HG03432 (cell line): ENCODE measurements around the gene CD28.
"Not testable (repeated sequence)": the region's sequence is repeated elsewhere in the genome, so short reads cannot be mapped to it uniquely, and the experiment has no call there.

Experiments
- ATAC-seq: cut with Tn5 transposase; IDR thresholded peaks from one replicate; pipeline ENCODE4 v1.9.1; 2021; ENCODE audit warnings: mild to moderate bottlenecking, moderate library complexity; ENCODE audit not compliant: unreplicated experiment

CD28 gene

DNA sequence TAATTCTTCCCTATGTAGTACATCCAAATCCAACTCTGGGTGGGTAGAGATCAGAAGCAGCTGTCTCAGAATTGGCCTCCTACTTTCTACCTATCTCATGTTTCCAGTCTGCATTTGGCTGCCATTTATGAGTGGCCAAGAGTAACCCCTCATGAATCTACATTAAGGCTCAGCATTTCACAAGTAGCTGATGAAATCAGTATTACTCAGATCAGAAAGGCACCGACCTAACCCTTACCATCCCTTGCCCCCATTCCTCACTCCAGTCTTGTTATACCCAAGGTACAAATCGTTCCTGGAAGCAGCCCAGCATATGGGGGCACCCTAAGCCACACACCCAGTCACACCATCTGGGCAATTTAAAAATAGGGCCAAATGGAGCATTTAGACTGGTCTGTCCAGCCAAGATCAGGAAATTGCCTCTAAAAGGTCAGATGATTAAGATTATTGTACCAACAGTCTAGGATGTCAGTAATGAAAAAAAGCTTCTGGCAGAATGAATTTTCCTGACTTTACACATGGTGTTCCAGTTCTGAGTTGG lies 37.1 kb downstream of the CD28 start:
- no peak for ATAC-seq

DNA sequence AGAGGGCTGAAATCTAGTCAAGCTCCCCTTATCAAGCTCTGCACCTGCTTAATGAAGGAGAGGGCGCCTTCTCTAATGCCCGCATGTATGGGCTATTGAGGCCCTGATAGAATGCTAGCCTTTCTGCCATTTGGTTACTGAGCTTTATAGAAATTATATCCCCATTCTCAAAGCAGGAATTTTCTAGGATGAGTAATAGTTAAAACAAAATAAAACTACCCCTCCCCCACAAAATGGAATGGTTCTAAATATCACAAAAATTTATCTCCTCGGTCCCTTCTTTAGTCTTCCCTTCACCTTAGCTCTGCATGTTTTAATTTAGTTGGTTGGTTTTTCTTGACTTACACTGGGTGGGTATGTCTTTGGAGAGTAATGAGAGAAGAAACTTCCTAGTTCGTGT lies 37.7 kb downstream of the CD28 start:
- no peak for ATAC-seq

DNA sequence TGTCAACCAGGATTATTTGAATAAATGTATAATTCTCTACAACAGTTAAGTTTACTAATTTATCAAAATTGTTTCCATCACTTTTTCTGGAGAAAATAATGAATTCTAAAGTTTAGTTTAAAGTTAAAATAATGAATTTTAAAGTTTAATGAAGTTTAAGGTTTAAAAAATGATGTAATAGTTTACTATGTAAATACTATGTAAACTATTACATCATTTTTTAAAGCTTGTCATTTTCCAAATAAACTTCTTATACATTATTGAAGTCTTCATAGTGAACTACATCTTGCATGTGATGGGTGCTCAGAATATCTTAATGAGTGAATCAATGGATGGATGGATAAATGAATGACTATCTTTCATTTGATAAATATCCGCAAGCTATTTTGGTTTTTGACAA lies 38.8 kb downstream of the CD28 start:
- ATAC-seq, result no peak

DNA sequence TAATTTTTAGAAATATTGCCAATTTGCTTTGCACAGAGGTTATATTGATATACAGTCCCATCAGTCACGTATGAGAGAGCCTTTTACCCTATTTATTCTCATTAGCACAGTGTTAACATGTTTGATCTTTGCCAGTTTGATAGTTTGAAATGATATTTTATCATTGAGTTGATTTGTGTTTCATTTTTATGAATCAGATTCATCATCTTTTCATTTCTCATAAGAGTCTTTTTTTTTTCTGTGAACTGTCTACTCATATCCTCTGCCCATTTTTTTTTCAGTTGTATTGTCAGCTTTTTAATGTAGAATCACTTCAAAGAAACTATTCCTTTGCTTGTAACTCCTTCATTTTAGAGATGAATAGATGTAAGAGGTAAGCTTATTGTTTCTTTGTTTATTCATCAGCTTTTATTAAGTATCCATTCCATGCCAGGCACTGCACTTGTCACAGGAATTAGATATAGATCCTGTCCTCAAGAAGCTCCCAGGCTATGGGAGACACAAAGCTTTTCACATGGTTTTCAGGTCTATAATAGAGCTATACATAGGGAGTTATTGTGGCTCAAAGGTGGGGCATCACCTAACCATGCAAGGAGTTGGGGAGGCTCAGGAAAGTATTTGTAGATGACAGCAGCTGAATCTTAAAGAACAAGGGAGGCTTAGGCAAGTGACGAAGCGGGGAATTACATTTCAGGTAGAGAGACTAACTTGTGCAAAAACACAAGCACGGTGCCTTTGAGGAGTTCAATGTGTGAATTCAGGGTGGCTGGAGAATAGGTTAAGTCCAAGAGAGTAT lies 42.1 kb downstream of the CD28 start:
- no peak for ATAC-seq

DNA sequence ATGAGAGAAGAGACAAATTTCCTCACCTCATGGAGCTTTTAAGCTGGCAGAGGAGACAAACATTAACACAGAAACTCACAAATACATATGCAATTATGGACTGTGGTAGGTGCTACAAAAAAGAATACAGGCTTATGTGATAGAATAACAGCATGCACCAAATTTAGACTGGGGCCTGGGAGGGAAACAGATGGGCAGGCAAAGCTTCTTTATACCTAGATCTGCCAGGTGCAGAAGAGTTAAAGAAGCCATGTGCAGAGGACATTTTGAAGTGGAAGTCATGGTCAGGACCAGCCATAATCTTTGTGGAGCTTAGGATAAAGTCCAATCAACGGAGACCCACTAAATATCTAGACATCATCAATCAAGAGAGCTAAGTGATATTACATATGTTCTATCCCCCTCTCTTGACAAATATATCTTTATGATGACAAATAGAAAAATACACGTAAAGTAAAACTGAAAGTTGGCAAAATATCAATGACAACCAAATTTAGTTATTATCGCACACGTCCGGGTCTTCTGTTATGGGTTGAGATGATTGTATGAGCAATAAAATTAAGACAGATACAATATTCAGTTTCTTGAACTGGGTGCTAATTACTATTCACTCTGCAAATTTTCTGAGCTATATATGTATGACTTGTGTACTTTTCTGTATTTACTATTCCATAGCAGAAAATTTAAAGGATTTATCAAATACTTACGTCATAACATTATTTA lies 44.1 kb downstream of the CD28 start:
- no peak for ATAC-seq

DNA sequence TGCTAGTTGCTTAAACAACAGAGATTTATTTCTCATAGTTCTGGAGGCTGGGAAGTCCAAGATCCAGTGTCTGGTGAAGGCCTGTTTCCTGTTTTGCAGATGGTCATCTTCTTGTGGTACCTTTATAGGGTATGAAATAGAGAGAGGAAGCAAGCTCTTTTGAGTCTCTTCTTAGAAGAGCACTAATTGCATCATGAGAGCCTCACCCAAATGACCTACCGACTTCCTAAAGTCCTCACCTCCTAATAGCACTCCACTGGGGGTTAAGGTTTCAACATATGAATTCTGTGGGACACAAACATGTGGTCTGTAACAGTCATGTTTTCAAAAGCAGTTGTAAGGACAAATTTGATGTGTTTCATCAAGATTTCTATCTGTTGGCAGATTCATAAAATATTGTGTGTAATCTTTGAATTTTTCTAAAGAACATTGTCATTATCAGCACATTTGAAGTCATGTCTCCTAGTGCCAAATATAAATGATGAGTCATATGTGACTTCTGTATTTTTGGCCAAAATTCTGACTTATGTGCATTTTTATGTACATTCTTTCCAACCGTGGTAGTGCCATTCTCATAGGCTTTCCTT lies 45.3 kb downstream of the CD28 start:
- ATAC-seq, result no peak

DNA sequence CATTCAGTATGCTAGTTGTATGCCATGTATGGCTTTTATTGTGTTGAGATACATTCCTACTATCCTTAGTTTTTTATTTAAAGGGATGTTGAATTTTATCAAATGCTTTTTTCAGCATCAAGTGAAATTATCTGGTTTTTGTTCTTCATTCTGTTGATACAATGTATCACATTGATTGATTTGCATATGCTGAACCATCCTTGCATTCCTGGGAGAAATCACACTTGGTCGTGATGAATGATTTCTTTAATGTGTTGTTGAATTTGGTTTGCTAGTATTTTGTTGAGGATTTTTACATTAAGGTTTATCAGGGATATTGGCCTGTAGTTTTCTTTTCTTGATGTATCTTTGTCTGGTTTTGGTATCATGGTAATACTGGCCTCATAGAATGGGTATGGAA lies 49.7 kb downstream of the CD28 start:
- no peak for ATAC-seq

DNA sequence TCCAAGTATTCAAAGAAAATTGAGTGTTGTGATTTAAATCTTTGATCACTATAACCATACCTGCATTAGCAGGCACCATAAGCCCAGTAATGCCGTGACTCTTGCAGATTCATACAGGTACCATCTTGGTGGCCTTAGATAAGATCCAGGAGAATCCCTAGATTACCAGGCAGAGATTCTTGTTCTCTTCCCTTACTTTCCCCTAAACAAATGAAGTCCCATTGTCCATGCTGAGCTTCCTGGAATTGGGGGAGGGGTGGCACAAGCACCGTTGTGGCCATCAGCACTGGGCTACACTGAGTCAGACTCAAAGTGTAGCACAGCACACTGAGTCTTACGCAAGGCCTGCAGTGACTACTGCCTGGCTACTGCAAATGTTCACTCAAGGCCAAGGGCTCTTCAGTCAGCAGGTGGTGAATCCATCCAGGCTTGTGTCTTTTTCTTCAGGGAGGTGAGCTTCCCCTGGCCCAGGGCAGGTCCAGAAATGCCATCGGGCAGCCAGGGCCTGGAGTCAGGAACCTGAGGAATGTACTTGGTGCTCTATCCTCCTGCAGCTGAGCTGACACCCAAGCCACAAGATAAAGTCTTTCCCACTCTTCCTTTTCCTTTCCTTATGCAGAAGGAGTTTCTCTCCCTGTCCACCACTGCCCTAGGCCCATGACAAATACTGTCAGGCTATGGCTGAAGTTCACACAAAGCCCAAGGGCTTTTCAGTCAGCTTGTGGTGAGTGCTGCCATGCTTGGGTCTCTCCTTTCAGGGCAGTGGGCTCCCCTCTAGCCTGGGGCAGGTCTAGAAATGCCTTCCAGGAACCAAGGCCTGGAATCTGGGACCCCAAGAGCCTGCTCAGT lies 52.6 kb downstream of the CD28 start:
- no peak for ATAC-seq

DNA sequence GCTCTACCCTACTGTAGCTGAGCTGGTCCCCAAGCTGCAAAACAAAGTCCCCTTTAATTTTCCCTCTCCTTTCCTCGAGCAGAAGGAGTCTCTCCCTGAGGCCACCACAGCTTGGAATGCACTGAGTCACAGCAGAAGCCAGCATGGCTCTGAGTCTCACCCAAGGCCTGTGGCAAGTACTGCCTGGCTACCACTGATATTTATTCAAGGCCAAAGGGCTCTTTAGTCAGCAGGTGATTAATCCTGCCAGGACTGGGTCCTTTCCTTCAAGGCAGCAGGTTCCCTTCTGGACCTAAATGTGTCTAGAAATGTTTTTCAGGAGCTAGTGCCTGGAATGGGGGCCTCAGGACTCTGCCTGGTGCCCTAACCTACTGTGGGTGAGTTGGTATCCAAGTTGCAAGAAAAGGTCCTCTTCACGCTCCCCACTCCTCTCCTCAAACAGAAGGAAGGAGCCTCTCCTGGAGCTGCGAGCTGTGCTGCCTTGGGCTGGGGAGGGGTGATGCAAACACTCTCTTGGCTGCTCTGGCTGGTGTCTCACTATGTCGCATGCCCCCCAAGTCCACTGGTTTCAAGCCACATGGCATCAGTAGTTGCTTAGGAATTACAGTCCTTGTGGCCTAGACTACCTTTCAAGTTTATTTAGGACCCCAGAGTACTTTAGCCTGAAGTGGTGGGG lies 53.4 kb downstream of the CD28 start:
- ATAC-seq, result no peak

DNA sequence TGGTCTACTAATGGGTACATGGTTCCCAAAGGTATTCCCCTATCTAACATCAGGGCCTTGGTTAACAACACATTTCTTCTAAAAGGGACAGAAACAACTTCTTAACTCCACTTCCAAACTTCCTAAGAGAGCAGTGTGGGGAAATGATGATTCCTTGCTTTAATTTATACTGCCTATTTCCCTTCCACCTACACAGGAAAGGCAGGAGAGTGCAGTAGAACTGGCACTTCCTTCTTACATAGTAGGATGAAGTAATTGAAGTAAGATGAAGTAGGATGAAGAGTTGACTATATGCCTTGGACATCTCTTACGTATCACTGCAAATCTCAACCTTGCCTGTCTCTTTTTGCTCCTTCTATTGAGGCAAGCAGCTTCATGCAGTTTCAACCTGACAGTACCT lies 54.7 kb downstream of the CD28 start:
- no peak for ATAC-seq

DNA sequence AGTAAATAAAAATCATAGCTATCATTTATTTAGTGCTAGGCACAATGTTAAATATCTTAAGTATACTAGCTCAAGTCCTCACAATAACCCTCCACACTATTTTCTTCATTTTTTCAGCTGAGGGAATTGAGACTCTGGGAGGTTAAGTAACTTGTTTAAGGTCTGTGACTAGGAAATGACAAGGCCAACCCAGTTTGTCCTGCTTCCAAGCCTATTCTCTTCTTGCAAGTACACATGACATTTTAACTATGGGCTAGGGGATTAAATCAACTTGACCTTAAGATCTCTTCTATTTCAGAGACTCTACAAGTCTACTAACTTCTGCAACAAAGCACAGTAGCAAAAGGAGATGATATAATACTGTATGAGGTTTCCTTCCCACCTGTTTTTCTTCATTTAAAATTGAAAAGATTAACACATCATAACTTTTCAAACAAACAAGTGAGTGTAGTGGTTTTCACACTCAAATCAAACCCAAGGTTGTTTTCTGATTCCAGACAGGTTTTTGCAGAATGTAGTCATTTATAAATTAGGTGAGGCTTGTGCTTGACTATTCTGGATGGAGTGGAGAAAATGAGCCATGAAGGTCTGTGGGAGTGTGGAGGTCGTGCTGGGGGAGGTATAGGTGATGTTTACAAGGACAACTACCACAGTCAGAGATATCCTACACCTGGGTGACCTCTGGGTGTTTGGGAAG lies 57.0 kb downstream of the CD28 start:
- no peak for ATAC-seq

DNA sequence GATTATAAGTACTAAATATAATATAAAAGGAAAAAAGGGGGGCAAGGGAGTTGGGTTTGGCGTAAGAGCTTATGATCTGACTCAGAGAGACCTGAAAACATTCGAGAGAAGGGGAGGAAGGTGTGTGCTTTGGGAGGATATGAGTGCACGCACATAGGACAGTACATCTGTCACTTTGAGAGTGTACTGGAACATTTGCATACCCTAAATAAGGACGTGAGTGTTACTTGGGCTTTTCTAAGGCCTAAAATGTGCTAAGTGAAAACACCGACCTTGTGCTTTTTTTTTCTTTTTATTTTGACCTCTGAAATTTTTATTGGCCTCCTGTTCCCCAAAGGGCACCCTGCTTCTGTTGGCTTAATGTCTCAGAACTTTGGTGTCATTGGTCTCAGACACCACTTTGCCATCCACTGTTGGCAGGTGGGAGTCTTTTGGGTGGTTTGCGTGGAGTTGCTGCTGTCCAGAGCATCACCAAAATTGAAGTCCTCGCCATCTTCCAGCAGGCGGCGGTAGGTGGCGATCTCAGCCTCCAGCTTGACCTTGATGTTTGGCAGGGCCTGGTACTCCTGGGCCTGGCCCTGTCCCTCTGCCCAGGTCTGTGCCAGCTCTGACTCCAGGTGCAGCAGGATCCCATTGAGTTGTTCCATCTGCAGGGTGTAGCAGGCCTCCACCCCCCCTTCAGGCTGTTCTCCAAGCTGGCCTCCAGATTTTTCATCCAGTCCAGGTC lies 57.7 kb downstream of the CD28 start:
- ATAC-seq, result no peak

DNA sequence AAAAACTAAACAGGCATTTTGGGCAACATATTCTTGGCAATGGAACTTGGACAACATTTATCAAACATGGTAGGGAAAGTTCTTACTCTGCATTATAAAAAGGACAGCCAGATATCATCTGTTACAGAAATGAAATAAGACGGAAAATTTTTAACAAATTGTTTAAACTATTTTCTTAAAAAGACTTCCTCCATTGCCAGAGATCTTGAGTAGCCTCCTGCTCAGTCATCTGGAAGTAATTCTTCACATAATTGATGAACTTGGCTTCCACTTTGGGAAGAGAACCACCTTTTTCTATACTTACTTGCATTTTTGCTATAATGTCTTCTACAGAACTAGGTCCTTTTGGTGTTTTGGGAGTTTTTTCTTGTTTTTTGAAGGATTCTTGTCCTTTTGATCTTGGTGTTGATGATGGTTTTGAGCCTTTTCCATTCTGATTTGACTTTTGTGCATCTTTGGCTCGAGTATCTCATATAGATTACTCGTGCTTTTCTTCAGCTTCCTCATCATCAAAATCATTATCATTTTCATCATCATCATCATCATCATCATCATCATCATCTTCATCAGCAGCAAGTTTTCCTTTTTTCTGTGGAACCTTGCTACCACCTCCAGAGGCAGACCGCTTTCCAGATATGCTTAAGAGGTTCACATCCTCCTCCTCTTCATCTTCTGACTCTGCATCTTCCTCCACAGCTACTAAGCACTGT lies 66.2 kb downstream of the CD28 start:
- no peak for ATAC-seq

DNA sequence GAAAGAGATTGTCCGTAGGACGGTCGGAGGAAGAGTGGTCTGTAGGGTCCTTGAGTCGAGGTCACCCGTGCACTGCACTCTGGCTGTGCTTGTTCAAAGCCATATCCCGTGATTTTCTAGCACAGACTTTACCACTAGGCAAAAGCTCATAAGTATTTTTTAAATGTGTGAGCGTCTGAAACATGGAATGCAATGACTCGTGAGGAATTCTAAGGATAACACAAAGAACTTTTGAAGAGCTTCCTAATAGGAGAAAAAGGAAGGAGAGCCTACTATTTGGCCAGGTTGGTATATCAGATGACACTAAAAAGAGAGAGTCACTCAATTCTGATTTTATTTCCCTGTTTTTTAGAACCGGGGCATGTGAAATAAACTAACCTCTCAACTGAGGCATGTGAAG lies 68.3 kb downstream of the CD28 start:
- ATAC-seq, result no peak

DNA sequence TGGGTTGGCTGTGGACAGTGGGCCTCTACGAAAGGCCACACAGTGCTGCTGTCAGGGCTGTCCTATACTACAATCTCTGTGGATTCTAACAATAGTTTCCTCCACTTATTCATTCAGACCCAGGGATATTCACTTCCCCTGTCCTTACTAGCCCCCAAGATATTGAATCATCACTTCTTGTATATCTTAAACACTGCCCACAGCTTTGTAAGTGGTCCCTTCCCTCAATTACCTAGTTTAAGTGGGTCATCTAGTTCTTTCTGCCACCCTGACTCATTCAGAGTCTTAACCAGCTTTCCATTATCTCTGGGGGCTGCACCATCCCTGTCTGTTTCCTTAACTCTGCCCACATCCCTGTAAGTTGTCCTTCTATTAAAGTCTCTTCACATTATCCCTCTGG lies 69.2 kb downstream of the CD28 start:
- ATAC-seq, result no peak

DNA sequence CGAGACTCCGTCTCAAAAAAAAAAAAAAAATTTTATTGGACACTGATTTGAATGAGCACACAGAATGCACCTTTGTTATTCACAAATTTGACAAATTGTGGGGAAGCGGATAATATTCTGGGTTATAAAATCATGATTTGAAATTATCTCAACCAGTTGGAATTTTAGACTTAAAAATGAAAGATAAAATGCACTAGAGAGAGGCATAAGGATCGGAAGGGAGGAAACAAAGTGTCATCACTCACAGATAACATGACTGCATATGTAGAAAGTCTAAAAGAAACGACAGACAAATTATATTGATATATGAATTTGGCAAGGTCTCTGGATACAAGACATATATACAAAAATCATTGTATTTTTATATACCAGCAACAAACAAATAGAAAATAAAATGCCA lies 70.6 kb downstream of the CD28 start:
- no peak for ATAC-seq

DNA sequence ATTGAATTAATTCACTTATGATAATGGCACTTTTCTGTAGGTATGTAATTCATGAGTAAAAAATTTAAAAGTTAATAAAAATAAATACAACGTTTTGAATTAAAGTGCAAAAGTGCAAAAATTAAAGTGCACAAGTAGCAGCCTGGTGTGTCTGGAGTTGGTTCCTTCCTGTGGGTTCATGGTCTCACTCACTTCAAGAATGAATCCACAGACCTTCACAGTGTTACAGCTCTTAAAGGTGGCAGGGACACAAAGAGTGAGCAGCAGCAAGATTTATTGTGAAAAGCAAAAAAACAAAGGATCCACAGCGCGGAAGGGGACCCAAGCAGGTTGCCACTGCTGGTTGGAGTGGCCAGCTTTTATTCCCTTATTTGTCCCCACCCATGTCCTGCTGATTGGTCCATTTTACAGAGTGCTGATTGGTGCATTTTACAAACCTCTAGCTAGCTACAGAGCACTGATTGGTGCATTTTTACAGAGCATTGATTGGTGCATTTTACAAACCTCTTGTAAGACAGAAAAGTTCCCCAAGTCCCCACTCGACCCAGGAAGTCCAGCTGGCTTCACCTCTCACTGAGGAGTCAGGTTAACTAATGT lies 73.1 kb downstream of the CD28 start:
- not testable (repeated sequence) for ATAC-seq

DNA sequence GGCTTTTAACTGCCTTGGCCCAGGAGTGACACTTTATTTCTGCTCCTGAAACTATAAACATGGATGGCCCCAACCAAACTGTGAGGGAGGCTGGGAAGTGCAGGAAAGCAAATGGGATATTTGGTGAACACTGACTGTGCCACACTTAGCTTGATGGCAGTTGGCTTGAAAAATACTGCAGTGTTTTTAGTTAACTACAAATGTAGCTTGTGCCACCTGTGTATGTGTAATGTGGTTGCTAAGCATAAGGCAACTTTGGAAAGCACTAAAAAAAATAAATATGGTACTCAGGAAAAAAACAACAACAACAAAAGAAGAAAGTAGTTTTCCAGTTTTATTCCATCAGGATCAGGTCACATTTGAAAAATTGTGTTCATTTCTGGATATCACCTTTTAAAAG lies 73.8 kb downstream of the CD28 start:
- ATAC-seq, result no peak
